ENCODE results near the gene NIT1. TPM values are rescaled to one million over a fixed set of nuclear protein-coding genes. Genes with fewer than 3 reads are reported as not detected.

Gene NIT1, protein sequence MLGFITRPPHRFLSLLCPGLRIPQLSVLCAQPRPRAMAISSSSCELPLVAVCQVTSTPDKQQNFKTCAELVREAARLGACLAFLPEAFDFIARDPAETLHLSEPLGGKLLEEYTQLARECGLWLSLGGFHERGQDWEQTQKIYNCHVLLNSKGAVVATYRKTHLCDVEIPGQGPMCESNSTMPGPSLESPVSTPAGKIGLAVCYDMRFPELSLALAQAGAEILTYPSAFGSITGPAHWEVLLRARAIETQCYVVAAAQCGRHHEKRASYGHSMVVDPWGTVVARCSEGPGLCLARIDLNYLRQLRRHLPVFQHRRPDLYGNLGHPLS
- total RNA-seq (10 to 100 TPM; 31.1 to 41.6 TPM), polyA plus RNA-seq (10 to 100 TPM; 47.6 to 50.5 TPM)
- long read RNA-seq, donor 1, transcript NIT1-202 (7 exons, 2,081 nt) = minor isoform, 12 of 105 reads
- long read RNA-seq, donor 1, transcript NIT1-216 (6 exons, 1,351 nt) = minor isoform, 5 of 105 reads
- long read RNA-seq, donor 1, transcript NIT1-203 (7 exons, 1,362 nt) = major isoform, 59 of 105 reads
- long read RNA-seq, donor 1, partial matches to known transcripts = 4 of 105 reads
- long read RNA-seq, donor 1, other reads (novel, unspliced or antisense) = 24 of 105 reads
- long read RNA-seq, donor 2, transcript NIT1-203 (7 exons, 1,362 nt) = major isoform, 7 of 21 reads
- long read RNA-seq, donor 2, partial matches to known transcripts = 4 of 21 reads
- long read RNA-seq, donor 2, other reads (novel, unspliced or antisense) = 9 of 21 reads

DNA sequence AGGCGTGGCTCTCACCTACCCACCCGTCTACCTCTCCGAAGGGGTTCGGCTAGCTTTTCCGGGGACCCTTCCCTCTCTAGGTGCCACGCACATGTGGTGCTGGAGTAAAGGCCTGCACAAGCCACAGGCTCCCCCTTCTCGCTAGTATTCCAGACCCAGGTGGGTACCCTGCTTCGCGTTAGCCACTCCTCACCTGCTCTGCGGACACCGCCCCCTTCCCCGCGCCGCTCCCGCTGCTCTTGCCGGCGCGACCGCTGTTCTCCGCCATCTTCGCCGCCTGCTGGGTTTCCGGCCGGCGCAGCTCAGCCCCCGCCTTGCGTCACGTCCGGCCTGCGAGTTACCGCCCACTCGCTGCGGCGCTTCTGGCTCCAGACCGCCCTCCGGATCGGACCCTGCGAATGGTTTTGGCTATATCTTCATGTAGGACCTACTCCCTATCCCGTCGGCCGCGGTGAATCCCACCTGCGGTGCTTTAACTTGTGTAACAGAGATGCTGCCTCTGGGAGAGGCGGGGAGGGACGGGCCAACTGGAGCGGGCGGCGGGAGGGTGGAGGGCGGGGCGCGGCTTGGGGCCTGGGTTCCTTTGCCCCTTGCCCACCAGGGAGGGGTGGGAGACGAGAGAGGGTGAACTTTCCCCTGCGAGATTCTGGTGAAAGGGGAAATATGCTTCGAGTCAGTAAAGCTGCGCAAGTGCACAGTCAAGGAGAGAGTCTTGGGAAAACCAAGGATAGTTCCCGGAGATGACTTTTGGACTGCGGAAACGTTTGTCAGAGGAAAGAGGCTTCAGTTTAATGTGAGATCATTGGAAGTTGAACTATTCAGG, at the start of gene NIT1, which contains the start of gene PFDN2:
Gene NIT1 (plus strand): TSS at position 347 of the 823 bp plus-strand sequence. CDS start 72 bp downstream, at position 419.
Gene PFDN2 (minus strand): TSS at position 279 of the 823 bp plus-strand sequence. CDS start 11 bp downstream, at position 268.
- Histone ChIP-seq H3K4me1 (ENCODE audit: control insufficient read depth in 1 of 2, insufficient read depth in 2 of 2, low read length in 2 of 2) (peaks cover 0 to 3% of the 10 kb centered on the region in 2 donors), H3K36me3 (ENCODE audit: control insufficient read depth in 1 of 2, insufficient read depth in 2 of 2, low read length in 1 of 2) (peaks cover 2 to 9% of the 10 kb centered on the region in 2 donors), H3K4me3 (ENCODE audit: low read length in 2 of 2) (peak within 1 kb of the TSS; percentile 4 to 65), H3K9me3 (ENCODE audit: control insufficient read depth, low read length) (no peaks in the 10 kb centered on the region), H3K27me3 (ENCODE audit: control insufficient read depth in 1 of 2, insufficient read depth in 2 of 2, low read length in 1 of 2) (no peaks in the 10 kb centered on the region), H3K27ac (ENCODE audit: low read depth in 1 of 2, low read length in 2 of 2) (peak within 1 kb of the TSS; percentile 20 to 26)
- WGBS, 2 donors = 0% methylated on average over 57 to 58 of the region's 58 CpGs
- peak; percentile 90 to 97 for DNase-seq
- intact Hi-C loops (cut with DNase I) = loop anchor here in 1 of 2 donors (5.0 kb wide), 1 partner anchor 71 kb away; the partner anchor contains the start of gene USF1
- ATAC-seq (ENCODE audit: low FRiP score) = peak; percentile 95

DNA sequence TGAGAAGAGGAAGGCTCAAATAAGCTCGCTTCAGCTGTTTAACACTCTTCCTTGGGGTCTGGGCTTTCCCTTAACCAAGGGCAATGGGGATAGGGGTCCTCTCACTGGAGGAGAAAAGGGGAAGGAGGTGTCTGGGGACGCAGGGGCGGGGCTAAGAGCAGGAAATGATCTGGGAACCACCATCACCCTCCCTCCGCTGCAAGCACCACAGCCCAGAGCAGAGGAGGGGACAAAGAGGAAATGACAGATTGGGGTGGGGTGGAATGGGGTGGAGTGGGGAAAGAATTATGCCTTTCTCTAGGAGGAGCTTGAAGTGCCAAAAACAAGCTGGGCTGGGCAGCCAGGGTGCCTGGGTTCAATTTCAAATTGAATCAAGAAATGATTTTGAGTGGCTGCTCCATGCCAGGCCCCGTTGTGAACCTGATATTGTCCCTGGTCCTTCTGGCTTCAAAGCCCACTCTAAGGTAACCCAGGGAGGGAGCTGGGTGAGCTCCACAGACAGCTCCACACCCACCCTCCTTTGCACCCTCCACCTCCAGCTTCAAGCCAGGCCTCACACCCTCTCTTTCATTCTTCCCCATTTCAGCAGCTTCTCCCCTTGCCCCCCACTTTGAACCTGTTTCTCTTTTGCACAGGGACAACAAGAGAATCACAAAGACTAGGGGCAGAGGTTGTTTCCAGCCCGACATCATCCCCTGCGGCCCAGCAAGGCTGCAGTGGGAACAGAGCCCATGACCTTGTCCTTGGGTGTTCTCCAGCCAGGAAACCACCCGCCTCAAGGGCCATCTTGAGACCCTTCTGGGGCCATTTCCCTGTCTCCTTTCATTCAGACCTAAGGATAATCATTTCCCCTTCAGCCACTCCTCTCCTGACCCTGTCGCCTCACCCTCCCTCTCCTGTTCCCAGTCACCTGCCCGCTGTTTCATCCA, 49.3 kb upstream of the NIT1 start:
- 80% methylated on average over 10 of the region's 10 CpGs for WGBS, 2 donors
- Histone ChIP-seq H3K4me1 (ENCODE audit: control insufficient read depth in 1 of 2, insufficient read depth in 2 of 2, low read length in 2 of 2) (no peaks in the 10 kb centered on the region), H3K4me3 (ENCODE audit: low read length in 2 of 2) (no peak overlapping the region), H3K9me3 (ENCODE audit: control insufficient read depth, low read length) (no peaks in the 10 kb centered on the region), H3K27ac (ENCODE audit: low read depth in 1 of 2, low read length in 2 of 2) (no peak overlapping the region), H3K36me3 (ENCODE audit: control insufficient read depth in 1 of 2, insufficient read depth in 2 of 2, low read length in 1 of 2) (no peaks in the 10 kb centered on the region), H3K27me3 (ENCODE audit: control insufficient read depth in 1 of 2, insufficient read depth in 2 of 2, low read length in 1 of 2) (no peaks in the 10 kb centered on the region)
- DNase-seq = peak; percentile 81 to 90
- peak; percentile 83 for ATAC-seq (ENCODE audit: low FRiP score)
- intact Hi-C loops (cut with DNase I) = no loop called here

DNA sequence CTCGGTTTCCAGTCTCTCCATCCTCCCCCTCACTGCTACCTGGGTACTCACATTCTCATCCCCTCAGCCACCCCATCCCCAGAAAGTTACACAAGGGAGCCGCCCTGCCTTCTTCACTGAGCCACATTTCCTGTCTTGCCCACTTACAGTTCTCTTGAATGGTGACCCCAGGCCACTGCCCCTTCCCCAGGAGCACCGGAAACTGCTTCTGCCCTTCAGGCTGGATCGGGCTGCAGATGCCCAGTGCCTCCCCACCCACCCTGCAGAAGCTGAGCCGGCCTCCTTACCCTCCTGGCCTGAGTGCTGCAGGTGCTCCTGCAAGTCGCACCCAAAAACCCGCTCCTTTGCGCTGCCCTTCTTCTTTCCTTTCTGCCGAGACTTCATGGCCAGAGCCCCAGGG, 48.7 kb upstream of the NIT1 start:
- Histone ChIP-seq H3K36me3 (ENCODE audit: control insufficient read depth in 1 of 2, insufficient read depth in 2 of 2, low read length in 1 of 2) (no peaks in the 10 kb centered on the region), H3K27ac (ENCODE audit: low read depth in 1 of 2, low read length in 2 of 2) (no peak overlapping the region), H3K9me3 (ENCODE audit: control insufficient read depth, low read length) (no peaks in the 10 kb centered on the region), H3K4me3 (ENCODE audit: low read length in 2 of 2) (no peak overlapping the region), H3K4me1 (ENCODE audit: control insufficient read depth in 1 of 2, insufficient read depth in 2 of 2, low read length in 2 of 2) (no peaks in the 10 kb centered on the region), H3K27me3 (ENCODE audit: control insufficient read depth in 1 of 2, insufficient read depth in 2 of 2, low read length in 1 of 2) (no peaks in the 10 kb centered on the region)
- DNase-seq = peak; percentile 52 to 66
- 87 to 90% methylated on average over 9 of the region's 9 CpGs for WGBS, 2 donors
- ATAC-seq (ENCODE audit: low FRiP score) = no peak
- intact Hi-C loops (cut with DNase I) = no loop called here

DNA sequence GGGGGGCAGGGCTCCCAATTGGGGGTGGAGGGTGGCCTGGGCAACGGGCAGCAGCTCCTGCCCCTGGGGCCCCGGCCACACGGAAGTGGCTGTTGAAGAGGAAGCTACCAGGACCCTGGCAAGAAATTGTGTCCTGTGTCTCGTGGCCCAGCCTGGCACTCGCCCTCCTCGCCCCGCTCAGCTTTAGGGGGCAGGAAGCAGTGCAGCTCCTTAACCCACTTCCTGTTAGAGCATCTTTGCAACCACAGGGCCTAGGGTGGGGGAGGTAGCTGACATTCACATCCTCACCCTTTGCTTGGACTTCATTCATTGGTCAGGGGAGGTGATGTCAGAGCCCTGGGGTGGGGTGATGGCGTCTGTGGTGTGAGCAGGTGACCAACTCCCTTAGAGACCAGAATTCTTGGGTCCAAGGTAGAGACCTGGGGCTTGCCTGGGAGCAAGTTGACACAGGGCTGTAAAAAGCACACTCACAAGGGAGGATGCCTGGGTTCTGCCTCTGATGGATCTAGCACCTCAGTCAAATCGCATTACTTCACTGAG, 48.1 kb upstream of the NIT1 start, which contains the start of gene ARHGAP30:
Gene ARHGAP30 (minus strand): TSS at position 161 of the 540 bp plus-strand sequence. CDS start 267 bp downstream, outside the sequence.
- Histone ChIP-seq H3K9me3 (ENCODE audit: control insufficient read depth, low read length) (no peaks in the 10 kb centered on the region), H3K27me3 (ENCODE audit: control insufficient read depth in 1 of 2, insufficient read depth in 2 of 2, low read length in 1 of 2) (no peaks in the 10 kb centered on the region), H3K4me1 (ENCODE audit: control insufficient read depth in 1 of 2, insufficient read depth in 2 of 2, low read length in 2 of 2) (no peaks in the 10 kb centered on the region), H3K4me3 (ENCODE audit: low read length in 2 of 2) (no peak within 1 kb of the TSS), H3K27ac (ENCODE audit: low read depth in 1 of 2, low read length in 2 of 2) (no peak within 1 kb of the TSS), H3K36me3 (ENCODE audit: control insufficient read depth in 1 of 2, insufficient read depth in 2 of 2, low read length in 1 of 2) (no peaks in the 10 kb centered on the region)
- intact Hi-C loops (cut with DNase I) = no loop called here
- WGBS, 2 donors = 80 to 83% methylated on average over 9 of the region's 9 CpGs
- ATAC-seq (ENCODE audit: low FRiP score) = peak; percentile 47
- peak; percentile 81 to 90 for DNase-seq

DNA sequence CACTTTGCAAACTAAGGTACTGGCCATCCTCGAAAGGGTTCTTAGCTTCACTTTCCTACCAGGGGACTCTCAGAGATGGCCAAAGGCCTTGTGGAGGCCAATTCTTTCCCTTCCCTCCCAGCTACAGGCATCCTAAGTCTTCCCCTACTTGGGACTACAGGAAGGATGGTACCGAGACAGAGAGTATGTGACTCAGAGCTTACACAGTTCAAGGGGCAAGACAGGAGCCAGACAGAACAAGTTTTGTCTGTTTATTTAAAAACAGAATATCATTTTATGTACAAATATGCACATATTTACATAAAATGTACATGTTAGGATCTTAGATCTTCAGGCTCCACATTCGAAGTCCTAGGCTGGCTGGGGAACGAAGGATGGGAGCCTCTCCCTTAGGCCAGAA, 47.1 kb upstream of the NIT1 start:
- H3K4me3 ChIP-seq (ENCODE audit: low read length in 2 of 2) = no peak overlapping the region
- H3K27me3 ChIP-seq (ENCODE audit: control insufficient read depth in 1 of 2, insufficient read depth in 2 of 2, low read length in 1 of 2) = no peaks in the 10 kb centered on the region
- intact Hi-C loops (cut with DNase I) = no loop called here
- H3K36me3 ChIP-seq (ENCODE audit: control insufficient read depth in 1 of 2, insufficient read depth in 2 of 2, low read length in 1 of 2) = no peaks in the 10 kb centered on the region
- DNase-seq (no peak), ATAC-seq (ENCODE audit: low FRiP score) (no peak)
- H3K4me1 ChIP-seq (ENCODE audit: control insufficient read depth in 1 of 2, insufficient read depth in 2 of 2, low read length in 2 of 2) = no peaks in the 10 kb centered on the region
- WGBS, 2 donors = 92 to 95% methylated on average over 4 of the region's 4 CpGs
- no peak overlapping the region for H3K27ac ChIP-seq (ENCODE audit: low read depth in 1 of 2, low read length in 2 of 2)
- H3K9me3 ChIP-seq (ENCODE audit: control insufficient read depth, low read length) = no peaks in the 10 kb centered on the region

DNA sequence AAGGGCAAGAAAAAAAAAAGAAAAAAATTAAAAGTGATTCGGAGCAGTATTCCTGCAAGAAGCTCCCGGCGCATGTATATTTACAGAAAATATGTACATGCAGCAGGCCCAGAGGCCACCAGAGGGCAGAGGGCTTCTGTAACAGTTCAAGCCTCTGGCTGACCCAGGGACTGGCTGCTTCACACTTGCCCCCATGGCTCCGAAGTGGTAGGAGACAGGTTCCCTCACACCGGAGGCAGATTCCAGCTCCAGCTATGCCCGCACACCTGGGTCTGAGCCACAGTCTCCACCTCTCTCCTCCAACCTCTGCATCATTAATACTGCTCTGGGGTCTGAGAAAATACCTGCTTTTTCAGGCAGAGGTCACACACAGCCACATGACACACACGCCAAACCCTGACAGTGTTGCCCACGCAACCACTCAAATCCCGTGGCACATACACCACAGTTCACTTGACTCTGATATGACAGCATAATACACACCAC, 46.0 kb upstream of the NIT1 start:
- no peak overlapping the region for H3K4me3 ChIP-seq (ENCODE audit: low read length in 2 of 2)
- no peaks in the 10 kb centered on the region for H3K36me3 ChIP-seq (ENCODE audit: control insufficient read depth in 1 of 2, insufficient read depth in 2 of 2, low read length in 1 of 2)
- H3K4me1 ChIP-seq (ENCODE audit: control insufficient read depth in 1 of 2, insufficient read depth in 2 of 2, low read length in 2 of 2) = no peaks in the 10 kb centered on the region
- H3K27ac ChIP-seq (ENCODE audit: low read depth in 1 of 2, low read length in 2 of 2) = no peak overlapping the region
- DNase-seq (peak in 1 of 2 donors; percentile 72), ATAC-seq (ENCODE audit: low FRiP score) (no peak)
- WGBS, 2 donors = 78 to 79% methylated on average over 9 of the region's 9 CpGs
- intact Hi-C loops (cut with DNase I) = no loop called here
- no peaks in the 10 kb centered on the region for H3K27me3 ChIP-seq (ENCODE audit: control insufficient read depth in 1 of 2, insufficient read depth in 2 of 2, low read length in 1 of 2)
- H3K9me3 ChIP-seq (ENCODE audit: control insufficient read depth, low read length) = no peaks in the 10 kb centered on the region

DNA sequence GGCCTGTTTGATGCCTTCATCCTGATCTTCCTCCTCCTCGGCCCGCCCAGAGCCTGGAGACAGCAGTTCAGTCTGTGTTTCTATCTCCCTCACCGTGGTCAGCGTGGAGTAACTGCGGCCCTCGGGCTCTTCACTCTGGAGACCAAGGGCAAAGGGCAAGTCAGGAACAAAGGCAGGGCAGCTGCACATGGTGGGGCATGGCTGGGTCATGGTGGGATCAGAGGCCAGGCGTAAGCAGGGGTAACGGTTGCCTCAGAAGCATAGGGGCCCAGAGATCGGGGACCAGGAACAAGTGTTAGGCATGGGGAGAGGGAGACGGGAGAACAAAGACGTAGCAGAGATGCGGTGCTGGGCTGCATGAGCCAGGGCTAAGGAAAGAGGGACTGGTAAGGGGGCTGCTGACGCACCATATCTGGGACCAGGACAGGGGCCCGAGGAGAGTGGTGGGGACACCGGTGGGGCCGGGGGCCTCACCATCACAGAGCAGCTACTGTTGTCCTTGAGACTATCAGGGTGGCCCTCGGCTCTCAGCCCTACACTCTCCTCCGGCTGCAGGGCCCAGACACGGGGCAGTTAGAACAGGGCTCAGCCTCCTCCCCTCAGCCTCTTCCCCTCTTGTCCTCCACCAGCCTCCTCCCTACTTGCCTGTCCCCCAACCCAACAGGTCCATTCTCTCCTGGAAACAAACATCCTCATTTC, 45.0 kb upstream of the NIT1 start:
- DNase-seq (no peak), ATAC-seq (ENCODE audit: low FRiP score) (no peak)
- no peak overlapping the region for H3K27ac ChIP-seq (ENCODE audit: low read depth in 1 of 2, low read length in 2 of 2)
- intact Hi-C loops (cut with DNase I) = no loop called here
- no peaks in the 10 kb centered on the region for H3K27me3 ChIP-seq (ENCODE audit: control insufficient read depth in 1 of 2, insufficient read depth in 2 of 2, low read length in 1 of 2)
- H3K36me3 ChIP-seq (ENCODE audit: control insufficient read depth in 1 of 2, insufficient read depth in 2 of 2, low read length in 1 of 2) = no peaks in the 10 kb centered on the region
- H3K4me1 ChIP-seq (ENCODE audit: control insufficient read depth in 1 of 2, insufficient read depth in 2 of 2, low read length in 2 of 2) = no peaks in the 10 kb centered on the region
- no peaks in the 10 kb centered on the region for H3K9me3 ChIP-seq (ENCODE audit: control insufficient read depth, low read length)
- 92 to 94% methylated on average over 17 to 19 of the region's 19 CpGs for WGBS, 2 donors
- H3K4me3 ChIP-seq (ENCODE audit: low read length in 2 of 2) = no peak overlapping the region

Data from aorta (tissue), 5 donors.